Pancreas (tissue), 10 donors: ENCODE results near the gene CEP72. TPM values are rescaled to one million over a fixed set of nuclear protein-coding genes. Genes with fewer than 3 reads are reported as not detected.

ENCODE experiments used
- ATAC-seq, 4 donors: fragments of 200-7000 bp; cut with Tn5 transposase; one replicate each; pipeline versions ENCODE4 v1.8.0 to v1.9.1; 2020; ENCODE audit warnings: mild to moderate bottlenecking in 4 of 4, moderate library complexity in 4 of 4
- DNase-seq, 6 donors: peaks; one replicate each; pipeline ENCODE4 v3.0.0-alpha.2; 2020
- FAIRE-seq: peaks from 2 replicates; lab custom pipeline; 2012; peaks lifted over from hg19 to GRCh38; lab: Jason Lieb, UNC
- H3K27ac ChIP-seq, 4 donors: fragments of 200-600 bp; sonication (generic); 1 replicate in 3 of 4; 2 replicates in 1 of 4; pipeline versions ENCODE4 v1.5.0 to v1.8.0; 2020
- H3K27me3 ChIP-seq, 4 donors: fragments of 200-600 bp; one replicate each; pipeline ENCODE4 v1.8.0; 2021
- H3K36me3 ChIP-seq, 3 donors: fragments of 200-600 bp; sonication (generic) in 1 of 3; one replicate each; pipeline versions ENCODE4 v1.5.0 to v1.8.0; 2020 to 2021
- H3K4me1 ChIP-seq, 3 donors: fragments of 200-600 bp; one replicate each; pipeline ENCODE4 v1.8.0; 2021
- H3K4me3 ChIP-seq, 4 donors: fragments of 200-600 bp; sonication (generic) in 2 of 4; one replicate each; pipeline versions ENCODE4 v1.5.0 to v1.8.0; 2020 to 2021
- H3K9me3 ChIP-seq, 4 donors: fragments of 200-600 bp; one replicate each; pipeline ENCODE4 v1.8.0; 2021
- WGBS, 2 donors: extraction: QIAGEN DNeasy Blood & Tissue Kit; methylation state at CpG; one replicate each; pipeline ENCODE4 v1.1.7; 2013; 5-methylcytosine and 5-hydroxymethylcytosine counted together
- intact Hi-C, 3 donors: fragments of 100-400 bp; cut with DNase I; formaldehyde crosslinking; loops; one replicate each; pipeline versions ENCODE4 v1.11.1 to v1.14.2; 2022
- polyA plus RNA-seq, 2 donors: library from polyadenylated mRNA; stranded (reverse); fragments of 200-250 nt; gene quantifications; one replicate each; pipeline ENCODE4 v1.2.3, GENCODE V29; 2013
- total RNA-seq, 6 donors: library from RNA; stranded (reverse); fragmentation: NEBNext Ultra II Directional in 4 of 6; extraction: Animal tissue kit (Norgen Biotek cat#: 25700) in 4 of 6; gene quantifications; one replicate each; pipeline versions ENCODE4 v1.2.1 to v1.2.4, GENCODE V29; 2021 to 2023
- TF ChIP-seq, protein P1 (sequence below), 4 donors: fragments of 200-600 bp; sonication (generic) in 3 of 4; IDR thresholded peaks; one replicate each; pipeline versions ENCODE4 v1.5.0 to v1.8.0; 2021; ENCODE audit warnings: antibody characterized with exemption in 4 of 4
- donor health status: healthy with polysubstance abuse.
- donor health status: DM: no; HTN: no; CAD: no; lungs with moderate emphysema.
- donor health status: DM: no; HTN: no; CAD: no.
- donor health status: control.
- donor health status: control.
- donor health status: Bipolar disorder and iron deficiency.
- donor health status: DM: yes; HTN: yes; CAD: no.
- donor health status: DM: no; HTN: no; CAD: no.
- donor health status: DM: no; HTN: no; CAD: no.
- donor health status: DM: yes; HTN: yes; CAD: no.

Gene CEP72
- total and polyA plus RNA-seq, 8 donors, result 3.5 to 7.5 (median 4.6) TPM

DNA sequence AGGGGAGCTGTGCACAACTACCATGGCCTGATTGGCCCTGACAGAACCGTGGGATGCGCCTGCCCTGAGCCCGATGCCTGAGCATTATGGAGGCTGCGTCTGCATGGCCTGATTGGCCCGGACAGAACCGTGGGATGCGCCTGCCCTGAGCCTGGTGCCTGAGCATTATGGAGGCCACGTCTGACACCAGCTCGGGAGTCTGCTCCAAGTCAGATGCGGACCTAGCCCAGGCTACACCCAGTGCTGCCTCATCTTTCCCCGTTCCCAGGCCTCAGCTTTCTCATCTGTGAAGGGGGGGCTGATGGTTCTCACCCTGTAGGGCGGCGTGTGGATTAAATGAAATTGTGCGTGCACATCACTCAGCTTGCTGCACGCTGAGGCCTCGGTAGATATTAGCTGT, 7.3 kb downstream of the CEP72 start:
- H3K9me3 ChIP-seq, result no peaks in the 10 kb centered on the region
- WGBS, 2 donors, result 94 to 97% methylated on average over 16 of the region's 16 CpGs
- no peaks in the 10 kb centered on the region for H3K27me3 ChIP-seq
- no peak overlapping the region for H3K4me3 ChIP-seq
- H3K36me3 ChIP-seq, result peaks cover 0 to 10% (median 4%) of the 10 kb centered on the region in 3 donors
- TF ChIP-seq, protein P1, sequence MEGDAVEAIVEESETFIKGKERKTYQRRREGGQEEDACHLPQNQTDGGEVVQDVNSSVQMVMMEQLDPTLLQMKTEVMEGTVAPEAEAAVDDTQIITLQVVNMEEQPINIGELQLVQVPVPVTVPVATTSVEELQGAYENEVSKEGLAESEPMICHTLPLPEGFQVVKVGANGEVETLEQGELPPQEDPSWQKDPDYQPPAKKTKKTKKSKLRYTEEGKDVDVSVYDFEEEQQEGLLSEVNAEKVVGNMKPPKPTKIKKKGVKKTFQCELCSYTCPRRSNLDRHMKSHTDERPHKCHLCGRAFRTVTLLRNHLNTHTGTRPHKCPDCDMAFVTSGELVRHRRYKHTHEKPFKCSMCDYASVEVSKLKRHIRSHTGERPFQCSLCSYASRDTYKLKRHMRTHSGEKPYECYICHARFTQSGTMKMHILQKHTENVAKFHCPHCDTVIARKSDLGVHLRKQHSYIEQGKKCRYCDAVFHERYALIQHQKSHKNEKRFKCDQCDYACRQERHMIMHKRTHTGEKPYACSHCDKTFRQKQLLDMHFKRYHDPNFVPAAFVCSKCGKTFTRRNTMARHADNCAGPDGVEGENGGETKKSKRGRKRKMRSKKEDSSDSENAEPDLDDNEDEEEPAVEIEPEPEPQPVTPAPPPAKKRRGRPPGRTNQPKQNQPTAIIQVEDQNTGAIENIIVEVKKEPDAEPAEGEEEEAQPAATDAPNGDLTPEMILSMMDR (IDR thresholded peaks at IDR 0.05), result no peak
- FAIRE-seq, result no peak
- no peaks in the 10 kb centered on the region for H3K4me1 ChIP-seq
- intact Hi-C loops, result no loop called here
- DNase-seq, result peak in 2 of 6 donors; percentile 6
- H3K27ac ChIP-seq, result no peak overlapping the region
- no peak for ATAC-seq

DNA sequence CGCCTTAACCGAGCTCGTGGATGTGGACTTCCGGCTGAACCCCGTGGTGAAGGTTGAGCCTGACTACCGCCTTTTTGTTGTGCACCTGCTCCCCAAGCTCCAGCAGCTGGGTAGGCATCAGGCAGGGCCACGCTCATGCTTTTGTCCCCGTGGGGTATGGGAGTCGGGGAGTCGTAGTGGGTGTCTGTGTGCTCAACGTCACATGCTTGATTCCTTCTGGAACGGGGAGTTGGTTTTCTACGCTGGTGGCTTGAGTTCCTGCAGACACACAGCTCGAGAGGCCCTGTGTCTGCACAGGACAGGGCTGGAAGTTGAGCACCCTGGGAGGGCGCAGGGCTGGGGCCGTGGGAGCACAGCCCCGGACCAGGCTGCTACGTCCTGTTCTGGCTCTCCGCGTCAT, 8.0 kb downstream of the CEP72 start:
- Histone ChIP-seq H3K36me3 (peaks cover 0 to 10% (median 4%) of the 10 kb centered on the region in 3 donors), H3K9me3 (no peaks in the 10 kb centered on the region), H3K4me3 (no peak overlapping the region), H3K27me3 (no peaks in the 10 kb centered on the region), H3K27ac (no peak overlapping the region), H3K4me1 (no peaks in the 10 kb centered on the region)
- intact Hi-C loops, result no loop called here
- 94 to 97% methylated on average over 20 of the region's 20 CpGs for WGBS, 2 donors
- TF ChIP-seq, protein P1 (IDR thresholded peaks at IDR 0.05), result no peak
- DNase-seq, result peak in 2 of 6 donors; percentile 4 to 9
- ATAC-seq, result no peak
- FAIRE-seq, result no peak

DNA sequence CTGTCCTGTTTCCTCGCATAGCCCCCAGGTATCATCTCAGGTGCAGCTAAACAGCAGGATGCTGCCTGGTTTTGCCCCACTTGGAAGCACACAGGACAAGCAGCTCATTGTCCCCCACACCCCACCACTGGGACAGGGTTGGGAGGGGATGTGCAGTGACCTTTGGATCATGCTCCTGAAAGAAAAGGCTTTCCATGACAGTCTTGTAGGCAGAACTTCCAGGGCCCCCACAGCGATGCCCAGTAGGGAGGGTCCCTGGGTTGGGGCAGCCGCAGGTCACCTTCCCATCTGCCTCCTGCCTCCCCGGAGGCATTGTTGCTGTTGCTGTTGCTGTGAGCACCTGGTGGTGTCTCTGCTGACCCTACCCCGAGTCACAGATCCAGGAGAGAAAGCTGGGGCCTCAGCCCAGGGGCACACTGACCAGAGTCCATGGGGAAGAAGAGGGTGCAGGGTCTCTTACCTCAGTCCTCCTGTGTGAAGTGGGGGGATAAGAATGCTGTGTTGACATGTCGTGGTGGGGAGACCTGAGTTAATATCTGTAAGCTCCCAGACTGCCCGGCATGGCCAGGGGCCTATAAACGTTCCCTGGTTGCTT, 8.5 kb downstream of the CEP72 start:
- Histone ChIP-seq H3K4me3 (no peak overlapping the region), H3K9me3 (no peaks in the 10 kb centered on the region), H3K27ac (no peak overlapping the region), H3K36me3 (peaks cover 0 to 10% (median 4%) of the 10 kb centered on the region in 3 donors), H3K27me3 (no peaks in the 10 kb centered on the region), H3K4me1 (no peaks in the 10 kb centered on the region)
- WGBS, 2 donors, result 89 to 90% methylated on average over 8 of the region's 8 CpGs
- intact Hi-C loops, result no loop called here
- DNase-seq (peak in 2 of 6 donors; percentile 5 to 6), ATAC-seq (no peak), FAIRE-seq (no peak)
- TF ChIP-seq, protein P1 (IDR thresholded peaks at IDR 0.05), result no peak

GRCh38 chr5:621341-621761, 9.2 kb downstream of the CEP72 start:
- FAIRE-seq (no peak), DNase-seq (peak in 3 of 6 donors; percentile 5 to 37 (median 10)), ATAC-seq (no peak)
- Histone ChIP-seq H3K36me3 (peaks cover 0 to 10% (median 4%) of the 10 kb centered on the region in 3 donors), H3K9me3 (no peaks in the 10 kb centered on the region), H3K4me3 (no peak overlapping the region), H3K4me1 (no peaks in the 10 kb centered on the region), H3K27ac (no peak overlapping the region), H3K27me3 (no peaks in the 10 kb centered on the region)
- 95 to 97% methylated on average over 16 of the region's 16 CpGs for WGBS, 2 donors
- TF ChIP-seq, protein P1 (IDR thresholded peaks at IDR 0.05), result no peak
- intact Hi-C loops, result no loop called here

- ATAC-seq, result no peak
- no peaks in the 10 kb centered on the region for H3K4me1 ChIP-seq
- no peak overlapping the region for H3K27ac ChIP-seq
- no peaks in the 10 kb centered on the region for H3K27me3 ChIP-seq
- no peaks in the 10 kb centered on the region for H3K9me3 ChIP-seq
- 91% methylated on average over 9 of the region's 9 CpGs for WGBS, 2 donors
- TF ChIP-seq, protein P1 (IDR thresholded peaks at IDR 0.05), result no peak
- peaks cover 0 to 10% (median 4%) of the 10 kb centered on the region in 3 donors for H3K36me3 ChIP-seq
- no peak for FAIRE-seq
- no peak overlapping the region for H3K4me3 ChIP-seq
- intact Hi-C loops, result no loop called here
- DNase-seq, result peak in 2 of 6 donors; percentile 4 to 36
Observed at GRCh38 chr5:622359-622758, 10.2 kb downstream of the CEP72 start.
